HEK293T (cell line): Measurements from ENCODE around the gene SLC9B2.

Experiments used
- ARNT ChIP-seq: fragments of 450-650 bp; IDR thresholded peaks from 2 replicates; pipeline ENCODE4 v1.6.1; 2017; ENCODE audit warnings: mild to moderate bottlenecking
- BHLHE40 ChIP-seq: fragments of 450-650 bp; IDR thresholded peaks from 2 replicates; pipeline ENCODE4 v1.6.1; 2016; ENCODE audit warnings: mild to moderate bottlenecking, moderate library complexity, borderline replicate concordance
- FOXK2 ChIP-seq: fragments of 450-650 bp; IDR thresholded peaks from 2 replicates; pipeline ENCODE4 v1.6.1; 2016; ENCODE audit warnings: mild to moderate bottlenecking
- HDGF ChIP-seq: fragments of 450-650 bp; IDR thresholded peaks from 2 replicates; pipeline ENCODE4 v1.6.1; 2017; ENCODE audit warnings: antibody characterized with exemption, borderline replicate concordance
- NFRKB ChIP-seq: fragments of 450-650 bp; IDR thresholded peaks from 2 replicates; pipeline ENCODE4 v1.6.1; 2016; ENCODE audit warnings: mild to moderate bottlenecking, moderate library complexity
- SP1 ChIP-seq: fragments of 450-650 bp; IDR thresholded peaks from 2 replicates; pipeline ENCODE4 v1.6.1; 2017
- TF ChIP-seq, protein P1 (sequence below): fragments of 450-650 bp; IDR thresholded peaks from 2 replicates; pipeline ENCODE4 v1.6.1; 2016

GRCh38 chr4:103086551-103086950 lies 10.0 kb upstream of the SLC9B2 start:
- TF ChIP-seq BHLHE40, result no peak
- no peak for TF ChIP-seq FOXK2
- no peak for TF ChIP-seq NFRKB
- no peak for TF ChIP-seq SP1
- TF ChIP-seq, protein P1, sequence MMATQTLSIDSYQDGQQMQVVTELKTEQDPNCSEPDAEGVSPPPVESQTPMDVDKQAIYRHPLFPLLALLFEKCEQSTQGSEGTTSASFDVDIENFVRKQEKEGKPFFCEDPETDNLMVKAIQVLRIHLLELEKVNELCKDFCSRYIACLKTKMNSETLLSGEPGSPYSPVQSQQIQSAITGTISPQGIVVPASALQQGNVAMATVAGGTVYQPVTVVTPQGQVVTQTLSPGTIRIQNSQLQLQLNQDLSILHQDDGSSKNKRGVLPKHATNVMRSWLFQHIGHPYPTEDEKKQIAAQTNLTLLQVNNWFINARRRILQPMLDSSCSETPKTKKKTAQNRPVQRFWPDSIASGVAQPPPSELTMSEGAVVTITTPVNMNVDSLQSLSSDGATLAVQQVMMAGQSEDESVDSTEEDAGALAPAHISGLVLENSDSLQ, result no peak
- no peak for TF ChIP-seq HDGF
- TF ChIP-seq ARNT, result no peak
